ENCODE data around the gene SMDT1. TPM values are rescaled to one million over a fixed set of nuclear protein-coding genes. Genes with fewer than 3 reads are reported as not detected.
"Not testable (repeated sequence)": the region's sequence is repeated elsewhere in the genome, so short reads cannot be mapped to it uniquely, and the experiment has no call there.

Gene SMDT1
- total and polyA plus RNA-seq, 9 of the 15 experiments (the other 6 are each of a cell fraction or from before 2014, with no cell fraction given) = 7.9 to 65.2 (median 14.3) TPM

DNA sequence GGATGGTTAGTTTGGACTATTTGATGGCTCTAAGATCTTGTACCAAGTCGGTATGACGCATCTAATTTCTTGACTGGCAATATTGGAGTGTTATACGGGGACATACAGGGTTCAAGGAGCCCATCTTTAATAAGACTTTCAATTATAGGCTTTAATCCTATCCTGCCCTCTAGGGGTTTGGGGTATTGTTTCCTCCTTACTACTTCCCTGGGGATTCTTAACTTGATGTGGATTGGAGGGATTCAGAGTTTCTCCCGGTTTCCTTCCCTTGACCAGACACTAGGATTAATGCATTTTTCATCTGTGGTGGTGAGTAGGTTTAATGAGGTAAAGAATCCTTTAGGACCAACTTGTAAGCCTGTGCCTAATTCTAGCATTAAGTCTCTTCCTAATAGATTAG, 32.3 kb downstream of the SMDT1 start:
- Histone ChIP-seq H3K79me2 (ENCODE audit: control insufficient read depth, insufficient read depth, low read length) (no peaks in the 10 kb centered on the region), H3K4me2 (ENCODE audit: insufficient read depth, low read length) (no peak overlapping the region), H4K20me1 (replicated peaks; ENCODE audit: control insufficient read depth, insufficient read depth, low read length) (no peaks in the 10 kb centered on the region), H3K9ac (ENCODE audit: insufficient read depth in 1 of 2, low read depth in 2 of 2, low read length in 2 of 2) (no peak overlapping the region), H3K4me3 (no peak overlapping the region), H2AFZ (ENCODE audit: low read depth, low read length) (no peak overlapping the region), H3K4me1 (replicated peaks in 1 of 2; ENCODE audit: control insufficient read depth in 2 of 2, insufficient read depth in 2 of 2, low read length in 2 of 2) (no peaks in the 10 kb centered on the region), H3K9me1 (ENCODE audit: control insufficient read depth, insufficient read depth, low read length) (no peaks in the 10 kb centered on the region), H3K27me3 (ENCODE audit: control insufficient read depth in 2 of 2, insufficient read depth in 2 of 2, low read length in 2 of 2) (no peaks in the 10 kb centered on the region), H3K36me3 (ENCODE audit: control insufficient read depth, insufficient read depth, low read length) (no peaks in the 10 kb centered on the region), H3K9me3 (replicated peaks; ENCODE audit: control insufficient read depth, insufficient read depth, low read depth, low read length) (peaks cover 8% of the 10 kb centered on the region), H3K27ac (ENCODE audit: extremely low read depth, low read depth, low read length) (no peak overlapping the region)
- POLR2A ChIA-PET = no interaction called here
- FAIRE-seq (no peak), DNase-seq (ENCODE audit: extremely low read depth in 1 of 4, low spot score in 3 of 4) (no peak), ATAC-seq (no peak)
- CTCF ChIA-PET (ENCODE audit: low intra/inter-chr PET ratio) = no interaction called here
- intact Hi-C loops (cut with micrococcal nuclease) = loop anchor here (10.0 kb wide), 1 partner anchor 147 kb away; the partner anchor contains the start of gene SEPTIN3
- 23% methylated on average over 4 of the region's 4 CpGs for WGBS (ENCODE audit: insufficient coverage, low coverage, missing lambda C conversion rate)
- BruUV-seq (replicated peaks) = no TSS peak
- TF ChIP-seq, protein P1, sequence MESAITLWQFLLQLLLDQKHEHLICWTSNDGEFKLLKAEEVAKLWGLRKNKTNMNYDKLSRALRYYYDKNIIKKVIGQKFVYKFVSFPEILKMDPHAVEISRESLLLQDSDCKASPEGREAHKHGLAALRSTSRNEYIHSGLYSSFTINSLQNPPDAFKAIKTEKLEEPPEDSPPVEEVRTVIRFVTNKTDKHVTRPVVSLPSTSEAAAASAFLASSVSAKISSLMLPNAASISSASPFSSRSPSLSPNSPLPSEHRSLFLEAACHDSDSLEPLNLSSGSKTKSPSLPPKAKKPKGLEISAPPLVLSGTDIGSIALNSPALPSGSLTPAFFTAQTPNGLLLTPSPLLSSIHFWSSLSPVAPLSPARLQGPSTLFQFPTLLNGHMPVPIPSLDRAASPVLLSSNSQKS (CRISPR knock-in tag; IDR thresholded peaks at IDR 0.05) = no peak
- TF ChIP-seq NEUROD1 (IDR thresholded peaks at IDR 0.05; ENCODE audit: borderline replicate concordance, low read depth, low read length, partially characterized antibody) = no peak
- TF ChIP-seq L3MBTL2 (IDR thresholded peaks at IDR 0.05) = no peak
- no peak for TF ChIP-seq NR1H2 (CRISPR knock-in tag; IDR thresholded peaks at IDR 0.05)
- no peak for TF ChIP-seq ZNF282 (CRISPR knock-in tag; IDR thresholded peaks at IDR 0.05)
- in situ Hi-C loops (cut with MboI) = no loop called here

DNA sequence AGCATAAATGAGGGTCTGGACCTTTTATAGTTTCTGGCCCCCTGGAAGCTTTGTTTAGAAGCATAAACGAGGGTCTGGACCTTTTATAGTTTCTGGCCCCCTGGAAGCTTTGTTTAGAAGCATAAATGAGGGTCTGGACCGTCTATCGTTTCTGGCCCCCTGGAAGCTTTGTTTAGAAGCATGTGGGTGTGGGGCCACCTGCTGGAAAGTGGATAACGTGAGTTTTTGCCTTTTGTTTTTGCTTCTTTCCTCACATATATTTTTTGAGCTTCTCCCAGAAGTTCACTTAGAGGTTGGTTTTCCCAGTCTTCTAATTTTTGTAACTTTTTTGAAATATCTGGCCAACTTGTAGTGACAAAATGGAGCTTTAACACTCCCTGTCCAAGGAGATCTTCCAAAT, 33.3 kb downstream of the SMDT1 start:
- H4K20me1 ChIP-seq (replicated peaks; ENCODE audit: control insufficient read depth, insufficient read depth, low read length); H3K4me2 ChIP-seq (ENCODE audit: insufficient read depth, low read length); ATAC-seq; H3K79me2 ChIP-seq (ENCODE audit: control insufficient read depth, insufficient read depth, low read length); H3K27me3 ChIP-seq (ENCODE audit: control insufficient read depth in 2 of 2, insufficient read depth in 2 of 2, low read length in 2 of 2); BruUV-seq (replicated peaks); POLR2A ChIA-PET; FAIRE-seq; H3K9me3 ChIP-seq (replicated peaks; ENCODE audit: control insufficient read depth, insufficient read depth, low read depth, low read length); H2AFZ ChIP-seq (ENCODE audit: low read depth, low read length); H3K4me1 ChIP-seq (replicated peaks in 1 of 2; ENCODE audit: control insufficient read depth in 2 of 2, insufficient read depth in 2 of 2, low read length in 2 of 2); H3K27ac ChIP-seq (ENCODE audit: extremely low read depth, low read depth, low read length); H3K4me3 ChIP-seq; H3K9ac ChIP-seq (ENCODE audit: insufficient read depth in 1 of 2, low read depth in 2 of 2, low read length in 2 of 2); H3K36me3 ChIP-seq (ENCODE audit: control insufficient read depth, insufficient read depth, low read length); H3K9me1 ChIP-seq (ENCODE audit: control insufficient read depth, insufficient read depth, low read length); in situ Hi-C loops (cut with MboI): not testable (repeated sequence)
- peak in 1 of 4 experiments; percentile 31 for DNase-seq (ENCODE audit: extremely low read depth in 1 of 4, low spot score in 3 of 4)
- TF ChIP-seq, protein P2, sequence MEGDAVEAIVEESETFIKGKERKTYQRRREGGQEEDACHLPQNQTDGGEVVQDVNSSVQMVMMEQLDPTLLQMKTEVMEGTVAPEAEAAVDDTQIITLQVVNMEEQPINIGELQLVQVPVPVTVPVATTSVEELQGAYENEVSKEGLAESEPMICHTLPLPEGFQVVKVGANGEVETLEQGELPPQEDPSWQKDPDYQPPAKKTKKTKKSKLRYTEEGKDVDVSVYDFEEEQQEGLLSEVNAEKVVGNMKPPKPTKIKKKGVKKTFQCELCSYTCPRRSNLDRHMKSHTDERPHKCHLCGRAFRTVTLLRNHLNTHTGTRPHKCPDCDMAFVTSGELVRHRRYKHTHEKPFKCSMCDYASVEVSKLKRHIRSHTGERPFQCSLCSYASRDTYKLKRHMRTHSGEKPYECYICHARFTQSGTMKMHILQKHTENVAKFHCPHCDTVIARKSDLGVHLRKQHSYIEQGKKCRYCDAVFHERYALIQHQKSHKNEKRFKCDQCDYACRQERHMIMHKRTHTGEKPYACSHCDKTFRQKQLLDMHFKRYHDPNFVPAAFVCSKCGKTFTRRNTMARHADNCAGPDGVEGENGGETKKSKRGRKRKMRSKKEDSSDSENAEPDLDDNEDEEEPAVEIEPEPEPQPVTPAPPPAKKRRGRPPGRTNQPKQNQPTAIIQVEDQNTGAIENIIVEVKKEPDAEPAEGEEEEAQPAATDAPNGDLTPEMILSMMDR (IDR thresholded peaks at IDR 0.05 in 2 of 3, conservative IDR thresholded peaks at IDR 0.05 in 1 of 3; ENCODE audit: insufficient read depth in 2 of 3, low read depth in 1 of 3, low read length in 3 of 3) = peak; percentile 14 to 46 (median 29); a peak in 3 of 6 replicates
- peak in 1 of 2 experiments; percentile 24; a peak in 1 of 4 replicates for TF ChIP-seq RAD21 (CRISPR knock-in tag; conservative IDR thresholded peaks at IDR 0.05 in 1 of 2, IDR thresholded peaks at IDR 0.05 in 1 of 2)
- CTCF ChIA-PET (ENCODE audit: low intra/inter-chr PET ratio) = interaction anchor here (0.8 kb wide), 1 partner anchor 51 kb away, joined by 4 read pairs; no protein-coding TSS in a partner anchor
- intact Hi-C loops (cut with micrococcal nuclease) = loop anchor here (10.0 kb wide), 1 partner anchor 148 kb away; the partner anchor contains the start of gene SEPTIN3
- WGBS (ENCODE audit: insufficient coverage, low coverage, missing lambda C conversion rate) = 0% methylated on average over 3 of the region's 4 CpGs

Measured in K562 (cell line).